G401.6 (cell line): ENCODE data around the gene SPTBN1.

Experiments
- FAIRE-seq: peaks from 2 replicates; lab custom pipeline; 2012; peaks lifted over from hg19 to GRCh38; lab: Jason Lieb, UNC

The SPTBN1 gene

DNA sequence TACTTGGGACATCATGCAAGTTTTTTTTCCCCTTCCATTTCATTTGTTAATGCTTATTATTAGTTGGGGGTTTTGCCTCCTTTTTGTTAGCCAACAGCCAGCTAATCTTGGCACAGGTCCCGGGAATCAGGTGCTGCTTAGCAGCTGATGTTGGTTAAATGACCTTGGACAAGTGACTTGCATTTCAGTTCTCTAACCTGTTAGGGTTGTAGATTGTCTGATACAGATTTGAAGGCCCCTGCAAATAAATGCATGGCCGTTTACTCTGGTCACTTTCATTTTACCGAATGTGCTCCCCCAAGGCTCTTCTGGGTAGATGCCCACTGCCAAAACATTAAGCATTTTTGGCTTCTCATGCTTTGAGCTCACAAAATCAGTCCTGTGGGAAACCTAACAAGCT lies 120.9 kb downstream of the SPTBN1 start:
- no peak for FAIRE-seq

DNA sequence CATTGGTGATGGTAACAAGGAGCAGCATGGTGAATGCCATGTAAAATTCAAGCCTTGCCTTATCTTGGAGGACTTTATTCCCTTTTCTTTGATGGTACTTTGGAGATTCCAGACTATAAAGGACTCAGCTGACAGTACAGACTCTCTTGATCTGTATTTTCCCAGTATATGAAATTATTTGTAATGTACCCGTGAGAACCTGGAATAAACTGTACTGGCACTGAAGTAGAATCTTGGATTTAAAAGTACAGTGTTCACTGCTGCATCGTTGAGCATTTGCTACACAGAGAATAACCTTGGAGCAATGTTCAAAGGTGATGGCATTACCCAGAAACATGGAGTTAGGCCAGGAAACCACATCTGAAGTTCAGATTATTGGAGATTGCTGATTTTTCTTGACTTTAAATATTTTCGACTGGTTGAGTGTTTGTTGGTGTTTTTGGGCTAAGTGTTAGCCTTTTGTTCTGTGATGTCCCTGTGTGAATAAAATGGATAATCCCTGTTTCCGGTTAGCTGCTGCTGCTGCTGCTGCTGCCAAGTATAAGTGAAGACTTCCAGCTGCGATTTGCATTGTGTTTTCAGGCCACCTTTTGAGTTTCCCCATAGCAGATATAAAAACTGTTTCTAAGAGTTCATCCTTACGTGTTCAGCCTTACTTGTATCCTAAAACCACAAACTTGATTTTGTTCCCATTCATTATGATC lies 122.0 kb downstream of the SPTBN1 start:
- FAIRE-seq = no peak

DNA sequence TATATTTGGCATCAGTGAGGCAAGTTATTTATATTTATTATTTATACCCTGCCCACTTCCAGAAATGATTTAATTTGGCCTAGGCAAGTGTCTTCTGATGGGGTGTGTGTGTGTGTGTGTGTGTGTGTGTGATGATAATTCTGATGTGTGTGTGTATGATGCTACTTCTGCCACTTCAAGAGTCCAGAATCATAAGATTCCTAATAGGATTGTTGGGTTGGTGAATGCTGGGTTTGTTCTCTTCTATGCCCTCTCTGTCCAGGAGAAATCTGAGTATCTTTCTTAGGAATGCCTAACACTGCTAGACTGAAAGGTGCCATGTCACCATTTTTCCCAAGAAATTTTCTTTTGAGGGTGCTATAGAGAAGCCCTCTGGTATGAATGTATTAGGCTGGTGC lies 122.5 kb downstream of the SPTBN1 start:
- no peak for FAIRE-seq

DNA sequence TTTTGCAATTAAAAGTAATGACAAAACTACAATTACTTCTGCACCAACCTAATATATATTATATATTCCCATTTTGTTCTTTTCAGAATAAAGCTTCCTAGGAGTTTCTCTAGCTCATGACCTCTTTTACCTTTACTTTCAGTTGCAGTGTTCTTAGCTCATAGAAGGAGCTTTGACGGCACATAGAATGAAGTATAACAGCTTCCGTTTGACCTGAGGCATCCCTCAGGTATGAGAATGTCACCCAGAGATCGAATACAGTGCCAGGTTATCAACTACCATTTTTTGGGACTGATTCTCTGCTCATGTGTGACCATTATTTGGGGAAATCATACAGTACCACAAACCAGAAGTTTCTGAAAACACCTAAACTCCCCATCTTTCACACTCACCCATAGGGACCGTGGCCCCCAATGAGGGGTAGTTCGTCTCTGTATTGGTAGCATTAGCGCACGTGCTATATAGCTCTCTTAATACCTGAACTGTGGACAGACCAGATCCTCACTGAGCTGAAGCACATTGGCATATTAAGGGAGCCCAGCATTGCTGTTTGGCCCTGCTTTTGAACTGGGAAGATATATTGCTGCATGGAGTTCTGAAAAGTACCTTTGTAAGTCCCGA lies 123.0 kb downstream of the SPTBN1 start:
- FAIRE-seq = no peak

DNA sequence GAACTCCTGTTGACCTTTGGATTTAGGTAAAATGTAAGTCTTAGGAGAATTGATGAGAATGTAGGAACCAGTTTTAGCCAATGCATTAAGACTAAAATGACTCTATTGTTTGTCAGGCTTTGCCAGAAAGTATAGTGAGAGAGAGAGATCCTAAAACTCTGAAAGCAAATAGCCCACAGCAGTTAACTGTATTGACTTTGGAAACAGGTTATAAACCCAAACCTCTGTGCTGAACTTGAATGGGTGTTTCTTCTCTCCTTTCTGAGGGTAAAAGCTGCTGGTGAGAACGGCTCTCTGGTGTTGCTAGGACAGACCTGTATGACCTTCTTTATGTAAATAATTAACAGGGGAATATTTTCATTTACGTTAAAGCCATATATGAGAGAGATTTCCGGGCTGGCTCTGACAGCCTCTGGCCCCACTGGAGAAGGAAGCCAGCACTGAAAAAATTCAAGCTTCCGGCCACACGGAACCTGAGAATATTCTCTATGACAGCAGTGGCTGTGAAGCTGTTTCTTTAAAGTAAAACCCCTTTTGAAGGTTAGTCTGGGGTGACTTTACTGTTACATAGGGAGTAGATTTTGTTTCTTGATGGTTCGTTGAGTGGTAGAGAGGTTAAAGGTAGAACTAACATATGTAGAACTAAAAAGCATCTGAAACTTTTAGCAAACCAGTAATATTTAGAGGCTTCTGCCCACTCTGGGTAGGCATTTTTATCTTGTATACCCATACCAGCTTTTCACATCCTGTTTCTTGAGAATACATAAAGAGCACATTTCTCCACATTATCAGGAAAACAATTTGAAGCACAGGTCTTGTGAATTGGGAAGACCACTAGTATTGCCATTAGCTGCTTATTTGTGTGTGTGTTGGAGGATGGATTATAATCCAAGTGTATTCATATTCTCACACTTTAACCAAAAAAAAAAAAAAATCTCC lies 123.8 kb downstream of the SPTBN1 start:
- FAIRE-seq = no peak

DNA sequence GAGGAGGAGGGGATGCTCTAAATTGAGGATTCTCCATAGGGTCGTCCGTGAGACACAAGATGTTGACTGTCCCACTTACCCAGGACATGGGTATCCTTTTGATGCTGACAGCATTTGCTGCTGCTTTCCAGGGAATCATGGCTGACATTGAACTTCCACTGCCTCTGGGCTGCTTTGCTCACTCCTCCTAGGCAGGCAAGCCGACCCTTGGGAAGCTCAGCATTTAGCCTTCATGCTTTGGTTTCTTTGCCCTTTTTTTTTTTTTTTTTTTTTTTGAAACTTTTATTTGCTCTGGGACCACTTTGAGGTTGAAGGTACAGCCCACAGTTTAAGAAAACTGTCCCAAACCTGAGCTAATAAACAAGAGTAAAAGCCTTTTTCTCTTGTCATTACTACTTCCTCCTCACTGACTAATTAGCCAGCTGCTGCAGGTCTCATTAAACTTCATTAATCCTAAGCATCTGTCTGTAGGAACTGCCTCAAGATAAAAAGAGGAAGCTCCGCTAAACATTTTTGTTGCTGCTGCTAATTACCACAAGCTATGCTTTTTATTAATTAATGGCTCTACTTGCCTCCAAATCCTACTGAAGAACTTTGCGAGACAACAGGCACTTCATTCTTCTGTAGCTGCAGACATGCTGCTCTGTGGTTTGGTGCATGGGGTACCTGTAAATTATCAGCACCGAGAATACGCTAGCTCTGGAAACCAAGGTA lies 125.4 kb downstream of the SPTBN1 start:
- no peak for FAIRE-seq

DNA sequence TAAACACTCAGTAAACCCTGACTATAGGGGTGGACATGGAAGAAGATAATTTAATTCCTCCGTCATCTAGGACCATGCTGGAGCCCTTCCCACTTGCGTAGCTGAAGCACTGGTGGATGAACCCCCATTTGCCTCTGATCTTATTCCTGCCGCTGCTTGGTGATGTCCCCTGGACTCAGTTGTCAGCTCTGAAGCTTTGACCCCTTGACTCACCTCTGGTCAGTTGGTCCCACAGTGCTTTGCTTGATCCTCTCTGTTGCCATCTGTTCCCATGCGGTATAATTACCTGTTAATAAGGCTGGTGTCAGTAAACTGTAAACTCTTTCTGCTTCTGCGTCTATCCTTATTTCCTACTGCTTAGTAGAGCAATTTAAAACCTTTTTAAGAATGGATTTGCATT lies 126.9 kb downstream of the SPTBN1 start:
- no peak for FAIRE-seq

DNA sequence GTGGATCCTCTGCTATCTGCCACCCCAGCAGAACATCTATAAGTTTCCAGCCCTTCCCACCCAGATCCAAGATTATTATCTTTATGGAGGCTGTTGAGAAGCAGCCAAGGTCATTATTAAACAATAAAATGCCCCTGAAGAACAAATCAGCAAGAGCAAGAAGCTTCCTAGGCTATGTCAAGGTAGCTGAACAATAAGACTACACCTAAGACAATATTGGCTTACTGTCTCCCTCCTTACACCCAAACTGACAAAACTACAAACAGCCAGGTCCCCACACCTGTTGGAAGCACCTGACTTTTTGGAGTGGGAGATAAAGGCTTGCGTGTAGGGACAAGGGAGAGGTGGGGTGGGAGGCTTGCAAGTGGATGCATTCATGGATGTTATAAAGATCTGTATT lies 128.5 kb downstream of the SPTBN1 start:
- no peak for FAIRE-seq

DNA sequence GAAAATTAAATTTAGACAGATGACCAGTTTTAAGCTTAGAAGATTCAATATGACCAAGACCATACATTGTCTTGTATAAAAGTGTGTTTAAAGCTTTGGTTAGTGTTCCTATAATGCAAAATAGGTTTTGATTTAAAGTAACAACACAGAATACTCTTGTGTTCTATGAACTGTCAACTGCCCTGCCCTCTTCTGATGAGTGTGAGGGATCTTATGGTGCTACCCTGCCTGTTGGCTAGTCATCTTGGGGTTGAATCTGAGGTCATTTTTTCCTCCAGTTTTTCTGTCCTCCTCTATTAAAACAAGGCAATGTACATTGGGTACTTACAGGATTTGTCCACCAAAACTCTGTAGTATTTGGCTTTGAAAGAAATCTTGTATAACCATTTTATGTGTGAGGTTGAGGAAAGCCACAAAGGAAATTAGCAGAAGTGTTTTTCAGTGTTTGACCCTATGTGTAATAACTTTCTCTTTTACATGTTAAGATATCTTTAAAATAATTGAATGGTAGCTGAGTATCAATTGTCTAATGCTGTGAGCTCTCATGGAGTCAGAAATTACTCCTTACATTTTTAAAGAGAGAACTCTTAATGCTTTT lies 129.1 kb downstream of the SPTBN1 start:
- no peak for FAIRE-seq

DNA sequence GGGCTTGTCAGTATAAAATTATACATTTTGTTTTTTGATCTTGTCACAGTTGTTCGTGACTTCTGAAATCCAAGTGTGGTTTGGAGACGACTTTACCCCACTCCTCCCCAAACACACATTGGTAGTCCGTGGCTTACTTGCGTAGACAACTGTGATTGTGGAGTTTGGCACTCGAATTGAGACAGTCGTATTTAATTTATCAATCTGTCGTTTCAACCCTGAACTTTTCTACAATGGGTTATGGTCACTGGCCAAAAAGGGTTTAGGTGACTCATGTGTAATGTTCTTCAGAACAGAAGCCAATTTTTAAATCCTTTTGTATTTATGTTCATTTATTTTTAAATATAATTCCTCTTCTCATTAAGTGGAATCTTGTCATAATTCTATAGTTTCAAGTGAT lies 129.9 kb downstream of the SPTBN1 start:
- no peak for FAIRE-seq

DNA sequence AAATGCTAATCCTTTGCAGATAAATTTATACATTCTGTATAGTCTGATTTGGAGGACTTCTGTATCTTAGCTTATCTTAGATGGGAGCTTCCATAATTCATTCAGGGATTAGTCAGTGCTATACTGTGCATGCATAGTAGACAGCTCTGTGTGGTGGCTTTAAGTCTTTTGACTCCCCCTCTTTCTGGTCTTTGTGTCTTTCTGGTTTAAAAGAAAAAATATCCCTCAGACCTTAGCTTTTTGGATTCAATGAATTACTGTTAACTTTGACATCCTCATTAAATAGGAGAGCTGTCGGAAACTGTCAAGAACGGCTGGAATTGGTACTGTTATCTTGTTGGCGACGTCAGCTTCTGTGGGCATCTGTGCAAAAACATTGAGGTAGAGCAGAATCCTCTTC lies 130.4 kb downstream of the SPTBN1 start:
- no peak for FAIRE-seq

DNA sequence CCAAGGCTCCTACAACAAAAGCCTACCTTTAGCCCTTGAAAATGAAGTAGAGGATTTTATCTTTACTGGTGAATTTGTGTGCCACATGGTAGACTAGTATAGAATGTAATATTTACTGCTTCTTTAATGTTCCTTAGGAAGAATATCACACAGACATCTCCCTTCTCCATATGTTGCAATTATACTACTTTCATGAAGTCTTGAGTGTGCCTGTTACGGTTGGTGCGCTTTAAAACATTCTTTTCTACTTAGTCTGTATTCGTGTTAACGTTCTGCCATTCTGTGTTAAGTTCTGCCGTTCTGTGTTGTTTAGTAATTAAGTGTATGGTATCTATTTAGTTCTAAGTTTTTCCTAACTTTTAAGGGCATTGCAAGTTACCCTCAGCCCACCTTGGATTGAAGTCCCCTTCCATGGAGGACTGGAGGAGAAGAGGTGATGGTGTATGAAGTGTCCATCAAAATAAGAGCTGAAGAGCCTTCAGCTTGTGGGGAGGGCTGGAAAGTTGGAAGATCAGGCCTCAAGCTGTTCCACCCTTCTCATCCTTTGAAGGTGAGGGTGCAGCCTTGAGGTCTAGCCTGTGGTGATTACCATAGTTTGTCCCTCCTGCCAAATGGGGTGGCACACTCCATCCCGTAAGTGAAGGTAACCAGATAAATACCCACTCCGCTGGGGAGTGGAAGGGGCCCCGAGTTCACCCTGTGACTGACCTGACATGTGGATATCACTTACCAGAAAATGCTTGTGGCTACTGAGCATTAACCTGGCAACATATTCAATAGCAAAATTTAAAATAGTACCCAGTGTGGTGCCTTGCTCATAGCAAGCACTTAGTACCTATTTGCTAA lies 131.3 kb downstream of the SPTBN1 start:
- no peak for FAIRE-seq

DNA sequence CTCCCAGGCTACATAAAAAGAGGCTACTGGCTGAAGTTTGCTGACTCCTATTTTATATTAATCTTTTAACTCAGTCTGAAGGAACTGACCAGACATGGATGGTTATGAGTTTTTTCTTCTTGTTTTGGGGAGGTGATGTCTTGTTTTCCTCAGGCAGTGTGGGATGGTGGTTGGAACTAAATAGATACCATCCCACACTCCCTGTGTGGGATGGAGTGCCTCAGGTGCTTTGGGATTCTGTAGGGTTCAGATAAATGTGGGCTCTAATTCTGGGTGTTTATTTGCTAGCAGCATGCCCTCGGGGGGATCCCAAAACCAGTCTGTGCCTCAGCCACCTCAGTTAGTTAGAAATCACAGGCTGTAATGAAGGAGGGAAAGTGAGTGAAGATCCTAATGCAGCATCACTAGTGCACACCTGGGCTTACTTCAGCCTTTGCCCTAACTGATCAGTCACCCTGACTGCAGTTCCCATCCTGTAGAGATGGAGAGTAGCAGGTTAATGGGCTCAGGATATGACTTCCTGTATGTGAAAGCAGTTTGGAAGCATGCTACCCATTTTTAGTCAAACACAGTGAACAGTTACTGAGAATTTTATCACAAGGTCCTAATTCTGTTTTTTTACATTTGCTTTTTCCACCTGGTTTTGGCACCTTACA lies 132.2 kb downstream of the SPTBN1 start:
- no peak for FAIRE-seq

DNA sequence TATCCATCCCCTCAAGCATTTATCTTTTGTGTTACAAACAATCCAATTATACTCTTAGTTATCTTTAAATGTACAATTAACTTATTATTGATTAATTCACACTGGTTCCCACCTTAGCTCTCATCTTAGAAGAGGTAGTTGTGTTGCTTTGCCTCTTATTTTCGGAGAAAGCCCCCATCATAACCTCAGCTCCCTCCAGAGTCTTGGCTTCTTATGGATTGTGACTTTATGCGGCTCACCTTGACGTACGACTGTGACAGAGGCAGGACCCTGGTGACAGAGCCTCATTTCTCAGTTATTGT lies 132.9 kb downstream of the SPTBN1 start:
- no peak for FAIRE-seq

DNA sequence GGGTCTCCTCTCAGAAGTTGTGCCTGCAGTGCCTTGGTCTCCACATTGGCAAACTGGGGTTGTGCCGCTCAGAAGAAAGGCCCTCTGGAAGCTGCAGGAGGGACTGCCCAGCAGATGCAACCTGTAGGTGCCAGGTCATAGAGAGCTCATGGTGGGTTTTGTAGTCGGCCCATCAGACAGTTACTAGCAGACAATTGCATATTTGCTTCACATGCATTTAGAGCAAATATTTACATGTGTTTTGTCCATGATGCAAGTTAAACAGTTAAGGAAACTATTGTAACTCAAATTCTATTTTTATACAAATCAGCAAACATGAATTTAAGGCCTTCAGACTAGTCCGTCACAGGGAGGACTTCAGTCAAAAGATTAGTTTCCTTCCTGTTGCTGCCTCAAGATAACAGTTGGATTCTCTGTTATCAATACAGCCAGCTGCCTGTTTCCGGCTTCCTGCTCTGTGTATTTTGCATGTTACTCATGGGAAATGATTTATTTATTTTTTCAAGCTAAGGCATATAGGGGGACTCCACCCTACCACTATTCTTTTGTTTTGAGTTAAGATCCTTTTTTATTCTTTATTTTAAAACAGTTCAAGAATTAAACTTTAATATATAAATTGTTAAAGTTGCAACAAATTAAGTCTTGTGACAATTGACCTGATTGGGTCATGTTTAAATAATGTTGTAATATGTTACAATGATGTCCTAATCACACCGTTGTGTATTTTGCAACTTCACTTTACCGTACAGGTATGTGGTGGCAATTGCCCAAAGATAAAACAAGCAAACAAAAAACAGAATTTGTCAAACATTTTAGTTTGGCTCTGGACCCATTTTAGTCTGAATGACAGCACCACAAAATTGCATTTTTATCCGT lies 133.5 kb downstream of the SPTBN1 start:
- FAIRE-seq = no peak

DNA sequence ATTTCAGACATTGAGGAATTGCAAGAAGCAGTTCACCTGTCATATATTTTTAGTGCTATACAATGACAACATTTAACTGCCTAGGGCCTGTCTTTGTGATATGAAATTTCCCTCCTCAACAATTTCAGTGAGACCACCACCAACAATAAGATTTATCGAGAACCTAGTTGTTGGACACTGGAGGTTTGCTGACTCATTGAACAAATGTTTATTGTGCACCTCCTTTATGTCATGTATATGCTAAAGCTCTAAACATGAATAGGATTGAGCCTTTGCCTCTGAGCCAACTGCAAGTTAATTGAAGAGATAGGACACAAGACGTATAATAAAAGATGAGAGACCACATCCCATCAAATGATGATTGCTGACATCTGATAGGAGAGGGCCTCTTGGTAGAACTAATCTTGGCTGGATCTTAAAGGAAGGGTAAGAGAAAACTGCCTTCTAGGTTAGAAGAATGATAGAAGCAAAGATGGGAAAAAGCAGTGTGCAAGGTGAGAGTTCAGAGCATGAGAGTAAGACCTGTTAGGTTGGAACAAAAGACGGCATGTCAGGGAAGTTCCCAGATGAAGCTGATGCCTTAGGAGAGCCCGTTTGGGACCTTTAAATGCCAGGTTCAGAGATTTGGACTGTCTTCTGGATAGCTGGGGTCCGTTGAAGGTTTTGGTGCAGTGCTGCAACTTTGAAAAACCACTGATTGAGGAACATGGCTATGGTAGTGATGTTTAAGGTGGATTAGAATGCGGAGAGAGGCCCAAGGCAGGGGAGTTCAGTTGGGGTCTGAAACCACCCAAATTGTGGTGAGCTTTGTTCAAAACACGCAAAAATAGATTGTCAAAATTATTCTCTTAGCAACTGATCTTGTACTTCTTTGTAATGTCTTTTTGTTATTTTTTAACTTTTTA lies 134.3 kb downstream of the SPTBN1 start:
- no peak for FAIRE-seq

DNA sequence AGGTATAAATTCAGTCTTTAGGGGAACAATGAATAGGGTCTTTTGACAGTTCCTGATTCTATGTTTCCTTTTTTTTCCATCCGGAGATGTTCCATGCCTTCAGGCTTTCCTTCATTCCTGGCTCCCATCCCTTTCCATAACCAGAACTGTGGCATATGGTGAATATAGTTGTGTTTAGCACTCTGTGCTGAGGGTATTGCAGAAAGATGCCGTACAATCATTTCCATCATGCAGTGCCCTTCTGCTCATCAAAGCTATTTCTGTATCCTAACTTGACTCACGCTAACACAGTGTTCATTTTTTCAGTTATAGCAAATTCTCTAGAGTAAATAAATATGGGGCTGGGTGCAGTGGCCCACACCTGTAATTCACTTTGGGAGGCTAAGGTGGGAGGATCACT lies 135.4 kb downstream of the SPTBN1 start:
- no peak for FAIRE-seq

DNA sequence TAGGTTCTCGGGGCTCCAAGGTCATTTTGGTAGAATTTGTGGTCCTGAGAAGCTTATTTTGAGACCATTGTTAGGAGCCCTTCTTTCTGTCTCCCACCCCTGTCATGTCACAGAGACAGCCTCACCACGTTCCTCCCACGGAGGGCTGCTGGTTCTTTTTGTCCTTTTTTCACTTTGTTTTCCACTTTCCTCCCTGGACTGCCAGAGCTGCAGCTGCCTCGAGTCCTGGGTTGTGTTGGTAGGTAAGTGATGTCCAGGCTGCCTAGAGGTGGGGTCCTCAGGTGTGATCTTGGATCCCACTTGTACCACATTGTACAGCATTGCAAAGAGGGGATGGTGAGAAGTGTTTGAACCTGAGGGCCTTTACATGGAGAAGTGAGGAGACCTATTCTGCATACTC lies 137.1 kb downstream of the SPTBN1 start:
- no peak for FAIRE-seq

DNA sequence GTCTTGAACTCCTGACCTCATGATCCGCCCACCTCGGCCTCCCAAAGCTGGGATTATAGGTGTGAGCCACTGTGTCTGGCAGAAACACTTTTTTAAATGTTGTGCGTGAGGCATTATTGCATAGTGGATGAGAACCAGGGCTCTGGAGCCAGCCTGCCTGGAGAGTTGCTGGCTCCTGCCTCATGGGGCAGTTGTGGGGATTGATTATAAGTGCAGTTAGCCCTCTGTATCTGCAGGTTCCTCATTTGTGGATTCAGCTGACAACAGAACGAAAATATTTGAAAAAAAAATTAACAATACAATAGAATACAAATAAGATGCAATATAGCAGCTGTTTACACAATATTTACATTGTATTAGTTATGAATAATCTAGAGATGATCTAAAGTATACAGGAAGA lies 137.9 kb downstream of the SPTBN1 start:
- no peak for FAIRE-seq
